Pancreas (tissue), 10 donors: ENCODE measurements around the gene PAPOLA. TPM values are rescaled to one million over a fixed set of nuclear protein-coding genes. Genes with fewer than 3 reads are reported as not detected.

ENCODE experiments used
- ATAC-seq, 4 donors: fragments of 200-7000 bp; cut with Tn5 transposase; one replicate each; pipeline versions ENCODE4 v1.8.0 to v1.9.1; 2020; ENCODE audit warnings: mild to moderate bottlenecking in 4 of 4, moderate library complexity in 4 of 4
- DNase-seq, 6 donors: peaks; one replicate each; pipeline ENCODE4 v3.0.0-alpha.2; 2020
- FAIRE-seq: peaks from 2 replicates; lab custom pipeline; 2012; peaks lifted over from hg19 to GRCh38; lab: Jason Lieb, UNC
- H3K27ac ChIP-seq, 4 donors: fragments of 200-600 bp; sonication (generic); 1 replicate in 3 of 4; 2 replicates in 1 of 4; pipeline versions ENCODE4 v1.5.0 to v1.8.0; 2020
- H3K27me3 ChIP-seq, 4 donors: fragments of 200-600 bp; one replicate each; pipeline ENCODE4 v1.8.0; 2021
- H3K36me3 ChIP-seq, 3 donors: fragments of 200-600 bp; sonication (generic) in 1 of 3; one replicate each; pipeline versions ENCODE4 v1.5.0 to v1.8.0; 2020 to 2021
- H3K4me1 ChIP-seq, 3 donors: fragments of 200-600 bp; one replicate each; pipeline ENCODE4 v1.8.0; 2021
- H3K4me3 ChIP-seq, 4 donors: fragments of 200-600 bp; sonication (generic) in 2 of 4; one replicate each; pipeline versions ENCODE4 v1.5.0 to v1.8.0; 2020 to 2021
- H3K9me3 ChIP-seq, 4 donors: fragments of 200-600 bp; one replicate each; pipeline ENCODE4 v1.8.0; 2021
- WGBS, 2 donors: extraction: QIAGEN DNeasy Blood & Tissue Kit; methylation state at CpG; one replicate each; pipeline ENCODE4 v1.1.7; 2013; 5-methylcytosine and 5-hydroxymethylcytosine counted together
- intact Hi-C, 3 donors: fragments of 100-400 bp; cut with DNase I; formaldehyde crosslinking; loops; one replicate each; pipeline versions ENCODE4 v1.11.1 to v1.14.2; 2022
- polyA plus RNA-seq, 2 donors: library from polyadenylated mRNA; stranded (reverse); fragments of 200-250 nt; gene quantifications; one replicate each; pipeline ENCODE4 v1.2.3, GENCODE V29; 2013
- total RNA-seq, 6 donors: library from RNA; stranded (reverse); fragmentation: NEBNext Ultra II Directional in 4 of 6; extraction: Animal tissue kit (Norgen Biotek cat#: 25700) in 4 of 6; gene quantifications; one replicate each; pipeline versions ENCODE4 v1.2.1 to v1.2.4, GENCODE V29; 2021 to 2023
- TF ChIP-seq, protein P1 (sequence below), 4 donors: fragments of 200-600 bp; sonication (generic) in 3 of 4; IDR thresholded peaks; one replicate each; pipeline versions ENCODE4 v1.5.0 to v1.8.0; 2021; ENCODE audit warnings: antibody characterized with exemption in 4 of 4
- donor health status: healthy with polysubstance abuse.
- donor health status: DM: no; HTN: no; CAD: no; lungs with moderate emphysema.
- donor health status: DM: no; HTN: no; CAD: no.
- donor health status: control.
- donor health status: control.
- donor health status: Bipolar disorder and iron deficiency.
- donor health status: DM: yes; HTN: yes; CAD: no.
- donor health status: DM: no; HTN: no; CAD: no.
- donor health status: DM: no; HTN: no; CAD: no.
- donor health status: DM: yes; HTN: yes; CAD: no.

The PAPOLA gene
- total and polyA plus RNA-seq, 8 donors, result 47.6 to 130 (median 78.6) TPM

DNA sequence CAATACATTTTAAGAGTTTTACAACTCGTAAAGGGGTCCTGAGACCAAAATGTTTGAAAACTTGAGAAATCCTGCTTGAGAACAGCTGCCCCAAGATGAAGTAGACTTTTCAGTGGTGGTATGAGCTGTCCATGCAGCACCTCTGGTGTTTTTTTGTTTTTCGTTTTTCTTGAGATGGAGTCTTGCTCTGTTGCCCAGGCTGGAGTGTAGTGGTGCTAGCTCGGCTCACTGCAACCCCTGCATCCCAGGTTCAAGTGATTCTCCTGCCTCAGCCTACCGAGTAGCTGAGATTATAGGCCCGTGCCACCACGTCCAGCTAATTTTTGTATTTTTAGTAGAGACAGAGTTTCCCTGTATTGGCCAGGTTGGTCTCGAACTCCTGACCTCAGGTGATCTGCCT is 5.5 kb downstream of the PAPOLA start:
- no peak for DNase-seq
- ATAC-seq, result no peak
- 90 to 91% methylated on average over 7 of the region's 7 CpGs for WGBS, 2 donors
- Histone ChIP-seq H3K27me3 (no peaks in the 10 kb centered on the region), H3K4me3 (no peak overlapping the region), H3K4me1 (peaks cover 32 to 58% (median 42%) of the 10 kb centered on the region in 3 donors), H3K36me3 (no peaks in the 10 kb centered on the region), H3K9me3 (no peaks in the 10 kb centered on the region), H3K27ac (no peak overlapping the region)
- no peak for FAIRE-seq
- intact Hi-C loops, result no loop called here
- TF ChIP-seq, protein P1, sequence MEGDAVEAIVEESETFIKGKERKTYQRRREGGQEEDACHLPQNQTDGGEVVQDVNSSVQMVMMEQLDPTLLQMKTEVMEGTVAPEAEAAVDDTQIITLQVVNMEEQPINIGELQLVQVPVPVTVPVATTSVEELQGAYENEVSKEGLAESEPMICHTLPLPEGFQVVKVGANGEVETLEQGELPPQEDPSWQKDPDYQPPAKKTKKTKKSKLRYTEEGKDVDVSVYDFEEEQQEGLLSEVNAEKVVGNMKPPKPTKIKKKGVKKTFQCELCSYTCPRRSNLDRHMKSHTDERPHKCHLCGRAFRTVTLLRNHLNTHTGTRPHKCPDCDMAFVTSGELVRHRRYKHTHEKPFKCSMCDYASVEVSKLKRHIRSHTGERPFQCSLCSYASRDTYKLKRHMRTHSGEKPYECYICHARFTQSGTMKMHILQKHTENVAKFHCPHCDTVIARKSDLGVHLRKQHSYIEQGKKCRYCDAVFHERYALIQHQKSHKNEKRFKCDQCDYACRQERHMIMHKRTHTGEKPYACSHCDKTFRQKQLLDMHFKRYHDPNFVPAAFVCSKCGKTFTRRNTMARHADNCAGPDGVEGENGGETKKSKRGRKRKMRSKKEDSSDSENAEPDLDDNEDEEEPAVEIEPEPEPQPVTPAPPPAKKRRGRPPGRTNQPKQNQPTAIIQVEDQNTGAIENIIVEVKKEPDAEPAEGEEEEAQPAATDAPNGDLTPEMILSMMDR (IDR thresholded peaks at IDR 0.05), result no peak

DNA sequence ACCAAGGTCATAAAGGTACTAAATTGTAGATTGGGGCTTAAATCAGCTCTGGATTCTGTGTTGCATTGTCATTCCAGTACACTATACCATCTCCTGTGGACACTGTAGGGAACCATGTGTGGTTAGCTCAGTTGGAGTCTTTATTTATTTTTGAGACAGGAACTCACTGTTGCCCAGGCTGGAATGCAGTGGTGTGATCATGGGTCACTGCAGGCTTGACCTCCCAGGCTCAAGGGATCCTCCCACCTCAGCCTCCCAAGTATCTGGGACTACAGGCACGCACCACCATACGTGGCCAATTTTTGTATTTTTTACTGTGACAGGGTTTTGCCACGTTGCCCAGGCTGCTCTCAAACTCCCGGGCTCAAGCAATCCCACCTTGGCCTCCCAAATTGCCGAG is 6.7 kb downstream of the PAPOLA start:
- Histone ChIP-seq H3K27ac (no peak overlapping the region), H3K9me3 (no peaks in the 10 kb centered on the region), H3K27me3 (no peaks in the 10 kb centered on the region), H3K4me1 (peaks cover 40 to 67% (median 47%) of the 10 kb centered on the region in 3 donors), H3K4me3 (no peak overlapping the region), H3K36me3 (no peaks in the 10 kb centered on the region)
- no peak for FAIRE-seq
- peak in 1 of 4 donors; percentile 17 for ATAC-seq
- 79 to 88% methylated on average over 5 of the region's 5 CpGs for WGBS, 2 donors
- TF ChIP-seq, protein P1 (IDR thresholded peaks at IDR 0.05), result no peak
- intact Hi-C loops, result no loop called here
- DNase-seq, result no peak

DNA sequence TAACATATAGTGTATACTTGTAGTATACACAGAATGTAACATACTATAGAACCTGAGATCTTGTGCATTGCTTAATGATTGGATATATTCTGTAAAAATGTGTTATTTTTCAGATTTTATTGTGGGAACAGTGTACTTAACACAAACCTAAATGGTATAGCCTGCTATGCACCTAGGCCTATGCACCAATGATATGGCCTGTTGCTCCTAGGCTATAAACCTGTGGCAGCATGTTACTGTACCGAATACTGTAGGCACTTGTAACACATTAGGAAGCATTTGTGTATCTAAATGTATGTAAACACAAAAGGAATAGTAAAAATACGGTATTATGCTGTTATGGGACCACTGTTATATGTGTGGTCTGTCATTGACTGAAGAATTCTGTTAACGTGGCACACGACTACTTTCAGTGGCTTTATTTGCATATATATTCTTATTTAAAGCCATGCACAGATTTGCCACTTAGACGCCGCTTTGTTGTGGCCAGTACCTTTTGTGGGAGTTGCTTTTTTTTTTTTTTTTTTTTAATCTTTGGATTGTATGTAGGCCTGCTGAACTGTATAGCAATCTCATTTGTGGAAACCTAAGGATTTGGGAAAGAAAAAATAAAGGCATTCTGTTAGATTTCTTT is 7.4 kb downstream of the PAPOLA start:
- 76% methylated on average over 6 of the region's 6 CpGs for WGBS, 2 donors
- H3K4me1 ChIP-seq, result peaks cover 40 to 67% (median 42%) of the 10 kb centered on the region in 3 donors
- FAIRE-seq, result no peak

DNA sequence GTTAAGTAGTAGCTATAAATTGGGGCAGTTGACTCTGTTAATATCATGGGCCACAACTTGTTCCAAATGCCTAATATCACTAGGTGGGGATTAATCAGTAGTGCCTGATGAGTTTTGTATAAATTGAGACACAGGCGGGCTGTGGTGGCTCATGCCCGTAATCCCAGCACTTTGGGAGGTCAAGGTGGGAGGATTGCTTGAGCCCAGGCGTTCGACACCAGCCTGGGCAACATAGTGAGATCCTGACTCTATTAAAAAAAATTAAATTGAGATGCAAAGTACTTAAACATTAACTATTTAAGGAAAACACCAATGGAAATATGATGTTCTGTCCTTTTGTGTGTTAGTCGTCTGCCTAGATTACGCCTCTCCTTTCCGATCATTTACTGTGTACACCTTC is 9.0 kb downstream of the PAPOLA start:
- 55 to 56% methylated on average over 7 of the region's 7 CpGs for WGBS, 2 donors
- TF ChIP-seq, protein P1 (IDR thresholded peaks at IDR 0.05), result no peak
- H3K27me3 ChIP-seq, result no peaks in the 10 kb centered on the region
- H3K9me3 ChIP-seq, result no peaks in the 10 kb centered on the region
- no peaks in the 10 kb centered on the region for H3K36me3 ChIP-seq
- peaks cover 35 to 74% (median 35%) of the 10 kb centered on the region in 3 donors for H3K4me1 ChIP-seq
- no peak overlapping the region for H3K4me3 ChIP-seq
- FAIRE-seq (no peak), DNase-seq (no peak), ATAC-seq (no peak)
- intact Hi-C loops, result no loop called here
- H3K27ac ChIP-seq, result peak overlapping the region in 1 of 4 donors; percentile 19

More for the DNA sequence above, 7.4 kb downstream of the PAPOLA start:
- ATAC-seq, result no peak
- intact Hi-C loops, result no loop called here
- H3K9me3 ChIP-seq, result no peaks in the 10 kb centered on the region
- no peak for DNase-seq
- no peaks in the 10 kb centered on the region for H3K36me3 ChIP-seq
- H3K27ac ChIP-seq, result no peak overlapping the region
- H3K27me3 ChIP-seq, result no peaks in the 10 kb centered on the region
- no peak overlapping the region for H3K4me3 ChIP-seq
- TF ChIP-seq, protein P1 (IDR thresholded peaks at IDR 0.05), result no peak

DNA sequence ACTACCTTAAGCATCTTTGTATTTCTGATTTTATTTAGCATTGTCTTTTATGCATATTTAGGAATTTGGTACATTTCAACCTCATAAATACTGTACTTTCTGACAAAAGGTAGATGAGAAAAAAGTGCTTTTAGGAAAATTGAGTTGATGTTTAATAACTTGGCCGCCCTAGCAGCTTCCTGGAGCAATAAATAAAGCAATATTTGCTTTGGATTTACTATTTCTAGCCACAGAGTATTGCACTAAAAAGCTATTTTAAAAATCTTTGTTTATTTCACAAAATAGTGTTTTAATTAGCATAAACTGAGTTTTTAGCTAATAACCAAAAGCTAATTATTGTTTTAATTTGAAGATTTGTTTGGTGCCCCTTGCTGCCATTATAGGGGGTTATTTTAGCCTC is 9.5 kb downstream of the PAPOLA start:
- no peak for FAIRE-seq
- Histone ChIP-seq H3K27ac (peak overlapping the region in 1 of 4 donors; percentile 19), H3K36me3 (no peaks in the 10 kb centered on the region), H3K27me3 (no peaks in the 10 kb centered on the region), H3K4me3 (no peak overlapping the region), H3K4me1 (peaks cover 35 to 69% (median 35%) of the 10 kb centered on the region in 3 donors), H3K9me3 (no peaks in the 10 kb centered on the region)
- intact Hi-C loops, result no loop called here
- no peak for DNase-seq
- peak in 2 of 4 donors; percentile 39 to 43 for ATAC-seq
- TF ChIP-seq, protein P1 (IDR thresholded peaks at IDR 0.05), result no peak
- 8 to 13% methylated on average over 1 of the region's 1 CpG for WGBS, 2 donors
